GM12878 (cell line): Measurements from ENCODE around the gene ARMC3. TPM values are rescaled to one million over a fixed set of nuclear protein-coding genes. Genes with fewer than 3 reads are reported as not detected.

Experiments used
- ATAC-seq: fragments of 200-7000 bp; cut with Tn5 transposase; 3 replicates; pipeline ENCODE4 v1.9.1; 2020; ENCODE audit warnings: mild to moderate bottlenecking, moderate library complexity
- BruUV-seq: library from RNA; stranded (reverse); fragments of 400-500 nt; replicated peaks from 2 replicates; lab custom pipeline; 2021; lab: Mats Ljungman, UMichigan
- CTCF ChIA-PET: fragments of 300-600 bp; sonication (Branson Sonifier 250); formaldehyde crosslinking; extraction: SDS; loops from one replicate; lab custom pipeline; 2021; ENCODE audit warnings: inconsistent platforms; lab: Yijun Ruan, JAX
- POLR2A ChIA-PET: fragments of 350-600 bp; formaldehyde crosslinking; extraction: SDS; loops from one replicate; lab custom pipeline; 2021; ENCODE audit warnings: inconsistent platforms; lab: Charles Lee
- RAD21 ChIA-PET: fragments of 300-600 bp; sonication (Branson Sonifier 250); formaldehyde crosslinking; loops from one replicate; lab custom pipeline; 2023; ENCODE audit warnings: antibody characterized with exemption; ENCODE audit not compliant: unreplicated experiment; lab: Charles Lee
- SMC1A ChIA-PET: fragments of 300-600 bp; sonication (Branson Sonifier 250); formaldehyde crosslinking; loops from one replicate; lab custom pipeline; 2023; ENCODE audit not compliant: unreplicated experiment, uncharacterized antibody; lab: Charles Lee
- DNase-seq: peaks from one replicate; pipeline ENCODE4 v3.0.0-alpha.2; 2011; ENCODE audit warnings: low read depth, low spot score
- FAIRE-seq: peaks from 3 replicates; lab custom pipeline; 2011; peaks lifted over from hg19 to GRCh38; lab: Jason Lieb, UNC
- H2AFZ ChIP-seq: 2 replicates; pipeline ENCODE4 v1.6.0; 2011; ENCODE audit warnings: low read depth, low read length, control low read depth; ENCODE audit not compliant: control insufficient read depth
- H3K27ac ChIP-seq: 2 replicates; pipeline ENCODE4 v1.5.1; 2011; ENCODE audit warnings: control low read depth; ENCODE audit not compliant: control insufficient read depth, insufficient read depth
- H3K27me3 ChIP-seq, 2 experiments: replicated peaks in 1 of 2; 2 replicates each; pipeline versions ENCODE4 v1.6.0 to v1.6.1; 2011; ENCODE audit warnings: low read length in 1 of 2; ENCODE audit not compliant: control insufficient read depth in 2 of 2, insufficient read depth in 2 of 2
- H3K36me3 ChIP-seq, 2 experiments: 2 replicates each; pipeline ENCODE4 v1.5.1; 2011; ENCODE audit warnings: low read length in 1 of 2; ENCODE audit not compliant: control insufficient read depth in 2 of 2, insufficient read depth in 2 of 2
- H3K4me1 ChIP-seq: 2 replicates; pipeline ENCODE4 v1.6.1; 2011; ENCODE audit warnings: mild to moderate bottlenecking, low read length, moderate library complexity, mixed read lengths; ENCODE audit not compliant: control insufficient read depth, insufficient read depth
- H3K4me2 ChIP-seq: 2 replicates; pipeline ENCODE4 v1.6.0; 2011; ENCODE audit warnings: control low read depth; ENCODE audit not compliant: control insufficient read depth, insufficient read depth
- H3K4me3 ChIP-seq: fragments of 200-600 bp; sonication (generic); 2 replicates; pipeline ENCODE4 v1.5.1; 2016
- H3K79me2 ChIP-seq: 2 replicates; pipeline ENCODE4 v1.6.0; 2011; ENCODE audit warnings: low read length; ENCODE audit not compliant: control insufficient read depth, insufficient read depth
- H3K9ac ChIP-seq: 2 replicates; pipeline ENCODE4 v1.8.0; 2011; ENCODE audit warnings: low read length, control low read depth, mixed read lengths; ENCODE audit not compliant: control insufficient read depth, insufficient read depth
- H3K9me3 ChIP-seq: replicated peaks from 3 replicates; pipeline ENCODE4 v1.5.1; 2011; ENCODE audit warnings: mild to moderate bottlenecking, low read length; ENCODE audit not compliant: control insufficient read depth, insufficient read depth
- H4K20me1 ChIP-seq: 2 replicates; pipeline ENCODE4 v1.6.0; 2011; ENCODE audit not compliant: control insufficient read depth, insufficient read depth
- ELK1 ChIP-seq: IDR thresholded peaks from 2 replicates; pipeline ENCODE4 v1.6.1; 2012; ENCODE audit warnings: low read depth, low read length, improper control_type of control experiment
- FOXM1 ChIP-seq: IDR thresholded peaks from 2 replicates; pipeline ENCODE4 v1.6.1; 2012; ENCODE audit warnings: low read depth, mild to moderate bottlenecking, inconsistent platforms, low read length, moderate library complexity
- IKZF1 ChIP-seq: fragments of 450-650 bp; conservative IDR thresholded peaks from 2 replicates; pipeline ENCODE4 v1.6.1; 2017; ENCODE audit warnings: antibody characterized with exemption, mild to moderate bottlenecking
- IRF3 ChIP-seq: fragments of 450-650 bp; IDR thresholded peaks from 2 replicates; pipeline ENCODE4 v1.6.1; 2014; ENCODE audit warnings: mild to moderate bottlenecking
- JUNB ChIP-seq: IDR thresholded peaks from 2 replicates; pipeline ENCODE4 v1.6.1; 2016; ENCODE audit warnings: antibody characterized with exemption, mild to moderate bottlenecking
- JUND ChIP-seq: IDR thresholded peaks from 2 replicates; pipeline ENCODE4 v1.6.1; 2012; ENCODE audit warnings: low read depth, mild to moderate bottlenecking, low read length, improper control_type of control experiment, moderate library complexity
- NBN ChIP-seq: fragments of 450-650 bp; IDR thresholded peaks from 2 replicates; pipeline ENCODE4 v1.6.1; 2016
- NFIC ChIP-seq: IDR thresholded peaks from 2 replicates; pipeline ENCODE4 v1.6.1; 2012; ENCODE audit warnings: low read depth, mild to moderate bottlenecking, inconsistent platforms, low read length, moderate library complexity
- NR2F1 ChIP-seq: fragments of 450-650 bp; conservative IDR thresholded peaks from 2 replicates; pipeline ENCODE4 v1.6.1; 2017; ENCODE audit warnings: mild to moderate bottlenecking
- PRDM15 ChIP-seq: fragments of 450-650 bp; formaldehyde crosslinking; IDR thresholded peaks from 2 replicates; pipeline ENCODE4 v1.4.0; 2020; ENCODE audit warnings: mild to moderate bottlenecking, moderate library complexity
- REST ChIP-seq: IDR thresholded peaks from 2 replicates; pipeline ENCODE4 v1.6.1; 2012; ENCODE audit warnings: mild to moderate bottlenecking, low read depth, low read length
- RFX5 ChIP-seq: IDR thresholded peaks from 2 replicates; pipeline ENCODE4 v1.6.1; 2011; ENCODE audit warnings: low read depth, low read length, improper control_type of control experiment
- RUNX3 ChIP-seq: IDR thresholded peaks from 2 replicates; pipeline ENCODE4 v1.6.1; 2012; ENCODE audit warnings: low read length, inconsistent platforms
- STAT1 ChIP-seq: fragments of 450-650 bp; conservative IDR thresholded peaks from 2 replicates; pipeline ENCODE4 v1.6.1; 2014; ENCODE audit warnings: antibody characterized with exemption, mild to moderate bottlenecking
- SUZ12 ChIP-seq: fragments of 200-600 bp; sonication (generic); IDR thresholded peaks from one replicate; pipeline ENCODE4 v1.6.1; 2018; ENCODE audit warnings: antibody characterized with exemption, mild to moderate bottlenecking; ENCODE audit not compliant: unreplicated experiment
- ZSCAN29 ChIP-seq: fragments of 450-650 bp; IDR thresholded peaks from 2 replicates; pipeline ENCODE4 v1.6.1; 2017; ENCODE audit warnings: mild to moderate bottlenecking, moderate library complexity
- WGBS: methylation state at CpG from one replicate; pipeline ENCODE4 v1.1.6; 2016; ENCODE audit warnings: low lambda C conversion rate; ENCODE audit not compliant: insufficient replicate concordance, insufficient coverage; ENCODE audit errors: missing lambda C conversion rate; 5-methylcytosine and 5-hydroxymethylcytosine counted together
- in situ Hi-C: fragments of 300-500 bp; cut with MboI; formaldehyde crosslinking; loops from 9 replicates; pipeline ENCODE4 v1.14.3; 2018; ENCODE audit warnings: mixed read lengths
- intact Hi-C: fragments of 100-400 bp; cut with micrococcal nuclease; formaldehyde crosslinking; loops from one replicate; pipeline ENCODE4 v1.14.2; 2022; ENCODE audit not compliant: unreplicated experiment
- polyA plus RNA-seq, 11 experiments: library from polyadenylated mRNA; depleted of rRNA in 4 of 11; unstranded in 6 of 11; stranded (reverse) in 5 of 11; fragments of >200 nt; fragmentation: Nextera tagmentation in 4 of 11; fragmentation: Illumina TruSeq in 1 of 11; extraction: Ambion mirVana in 4 of 11; extraction: Trizol in 1 of 11; gene quantifications; 1 replicate in 1 of 11; 2 replicates in 10 of 11; pipeline versions ENCODE4 v1.2.1 to v1.2.3, GENCODE V29; 2011 to 2016; ENCODE audit warnings: inconsistent platforms in 2 of 11, missing spikeins in 2 of 11, low read depth in 1 of 11
- total RNA-seq, 4 experiments: library from RNA; depleted of rRNA in 3 of 4; stranded (reverse); fragments of >200 nt in 3 of 4; fragmentation: Illumina TruSeq in 1 of 4; extraction: Trizol in 1 of 4; gene quantifications; 2 replicates each; pipeline versions ENCODE4 v1.2.1 to v1.2.3, GENCODE V29; 2013 to 2021

ARMC3 gene
- total and polyA plus RNA-seq, 10 of the 15 experiments (the other 5 are each of a cell fraction or from before 2014, with no cell fraction given): 0.01 to 0.06 TPM; not detected in 8

GRCh38 chr10:22893781-22894180, 34.1 kb upstream of the ARMC3 start:
- in situ Hi-C loops: no loop called here
- Histone ChIP-seq H3K4me1 (no peaks in the 10 kb centered on the region), H4K20me1 (no peaks in the 10 kb centered on the region), H3K4me3 (no peak overlapping the region), H3K9ac (no peak overlapping the region), H3K27me3 (no peaks in the 10 kb centered on the region), H3K79me2 (no peaks in the 10 kb centered on the region), H3K27ac (no peak overlapping the region), H3K36me3 (no peaks in the 10 kb centered on the region), H3K9me3 (no peaks in the 10 kb centered on the region; the same call in 2 of the 3 replicates), H3K4me2 (no peak overlapping the region), H2AFZ (no peak overlapping the region)
- SMC1A ChIA-PET: no interaction called here
- no peak for FAIRE-seq
- POLR2A ChIA-PET: no interaction called here
- DNase-seq: no peak
- no peak for ATAC-seq
- RAD21 ChIA-PET: no interaction called here
- CTCF ChIA-PET: no interaction called here
- 22% methylated on average over 2 of the region's 2 CpGs for WGBS
- no TSS peak for BruUV-seq
- intact Hi-C loops: no loop called here
- TF ChIP-seq PRDM15 (CRISPR knock-in tag) (no peak), NR2F1 (no peak), RFX5 (no peak), JUNB (no peak), NBN (no peak), ZSCAN29 (no peak), REST (no peak), FOXM1 (no peak), IRF3 (no peak), NFIC (no peak), SUZ12 (no peak), JUND (no peak), IKZF1 (no peak), ELK1 (no peak), STAT1 (no peak), RUNX3 (no peak)
